GM21526 (cell line): ENCODE measurements around the gene LGR5.

ENCODE experiments used
- ATAC-seq: cut with Tn5 transposase; IDR thresholded peaks from one replicate; pipeline ENCODE4 v1.9.1; 2021; ENCODE audit warnings: moderate library complexity; ENCODE audit not compliant: unreplicated experiment, low FRiP score

Gene LGR5, protein sequence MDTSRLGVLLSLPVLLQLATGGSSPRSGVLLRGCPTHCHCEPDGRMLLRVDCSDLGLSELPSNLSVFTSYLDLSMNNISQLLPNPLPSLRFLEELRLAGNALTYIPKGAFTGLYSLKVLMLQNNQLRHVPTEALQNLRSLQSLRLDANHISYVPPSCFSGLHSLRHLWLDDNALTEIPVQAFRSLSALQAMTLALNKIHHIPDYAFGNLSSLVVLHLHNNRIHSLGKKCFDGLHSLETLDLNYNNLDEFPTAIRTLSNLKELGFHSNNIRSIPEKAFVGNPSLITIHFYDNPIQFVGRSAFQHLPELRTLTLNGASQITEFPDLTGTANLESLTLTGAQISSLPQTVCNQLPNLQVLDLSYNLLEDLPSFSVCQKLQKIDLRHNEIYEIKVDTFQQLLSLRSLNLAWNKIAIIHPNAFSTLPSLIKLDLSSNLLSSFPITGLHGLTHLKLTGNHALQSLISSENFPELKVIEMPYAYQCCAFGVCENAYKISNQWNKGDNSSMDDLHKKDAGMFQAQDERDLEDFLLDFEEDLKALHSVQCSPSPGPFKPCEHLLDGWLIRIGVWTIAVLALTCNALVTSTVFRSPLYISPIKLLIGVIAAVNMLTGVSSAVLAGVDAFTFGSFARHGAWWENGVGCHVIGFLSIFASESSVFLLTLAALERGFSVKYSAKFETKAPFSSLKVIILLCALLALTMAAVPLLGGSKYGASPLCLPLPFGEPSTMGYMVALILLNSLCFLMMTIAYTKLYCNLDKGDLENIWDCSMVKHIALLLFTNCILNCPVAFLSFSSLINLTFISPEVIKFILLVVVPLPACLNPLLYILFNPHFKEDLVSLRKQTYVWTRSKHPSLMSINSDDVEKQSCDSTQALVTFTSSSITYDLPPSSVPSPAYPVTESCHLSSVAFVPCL

DNA sequence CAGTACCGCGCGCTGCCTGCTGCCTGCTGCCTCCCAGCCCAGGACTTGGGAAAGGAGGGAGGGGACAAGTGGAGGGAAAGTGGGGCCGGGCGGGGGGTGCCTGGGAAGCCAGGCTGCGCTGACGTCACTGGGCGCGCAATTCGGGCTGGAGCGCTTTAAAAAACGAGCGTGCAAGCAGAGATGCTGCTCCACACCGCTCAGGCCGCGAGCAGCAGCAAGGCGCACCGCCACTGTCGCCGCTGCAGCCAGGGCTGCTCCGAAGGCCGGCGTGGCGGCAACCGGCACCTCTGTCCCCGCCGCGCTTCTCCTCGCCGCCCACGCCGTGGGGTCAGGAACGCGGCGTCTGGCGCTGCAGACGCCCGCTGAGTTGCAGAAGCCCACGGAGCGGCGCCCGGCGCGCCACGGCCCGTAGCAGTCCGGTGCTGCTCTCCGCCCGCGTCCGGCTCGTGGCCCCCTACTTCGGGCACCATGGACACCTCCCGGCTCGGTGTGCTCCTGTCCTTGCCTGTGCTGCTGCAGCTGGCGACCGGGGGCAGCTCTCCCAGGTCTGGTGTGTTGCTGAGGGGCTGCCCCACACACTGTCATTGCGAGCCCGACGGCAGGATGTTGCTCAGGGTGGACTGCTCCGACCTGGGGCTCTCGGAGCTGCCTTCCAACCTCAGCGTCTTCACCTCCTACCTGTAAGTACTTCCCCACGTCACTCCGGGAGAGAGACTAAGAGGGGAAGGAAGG is at the start of gene LGR5:
Gene LGR5 (plus strand): TSS at position 186 of the 732 bp plus-strand sequence. CDS start 283 bp downstream, at position 469.
- ATAC-seq = no peak

DNA sequence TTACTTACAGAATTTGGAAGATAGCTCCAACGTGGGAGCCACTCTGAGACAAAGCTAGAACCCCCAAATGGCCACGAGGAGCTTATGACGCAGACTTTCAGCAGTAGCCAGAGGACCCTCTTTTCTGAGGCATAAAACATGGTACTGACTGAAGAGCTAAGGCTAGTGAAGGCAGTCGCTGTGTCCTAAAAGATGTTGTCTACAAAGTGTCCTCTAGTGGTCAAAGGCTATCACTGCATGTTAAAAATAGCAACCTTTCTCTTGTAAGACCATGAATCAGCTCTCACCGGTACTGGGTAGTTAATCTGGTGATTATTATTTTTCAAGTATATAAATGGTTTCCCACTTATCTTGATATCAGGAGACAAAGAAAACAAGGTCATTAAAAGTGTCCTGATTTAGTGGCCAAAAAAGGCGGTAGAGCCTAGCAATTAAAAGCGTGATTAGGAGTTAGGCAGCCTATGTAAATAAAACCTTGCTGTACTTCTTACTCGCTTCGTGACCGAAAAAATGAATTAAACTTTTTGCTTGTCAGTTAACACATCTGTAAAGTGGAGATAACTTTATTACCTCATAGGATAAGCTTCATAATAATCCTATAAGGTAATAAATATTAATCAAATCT is 47.0 kb upstream of the LGR5 start:
- peak; percentile 86 for ATAC-seq

DNA sequence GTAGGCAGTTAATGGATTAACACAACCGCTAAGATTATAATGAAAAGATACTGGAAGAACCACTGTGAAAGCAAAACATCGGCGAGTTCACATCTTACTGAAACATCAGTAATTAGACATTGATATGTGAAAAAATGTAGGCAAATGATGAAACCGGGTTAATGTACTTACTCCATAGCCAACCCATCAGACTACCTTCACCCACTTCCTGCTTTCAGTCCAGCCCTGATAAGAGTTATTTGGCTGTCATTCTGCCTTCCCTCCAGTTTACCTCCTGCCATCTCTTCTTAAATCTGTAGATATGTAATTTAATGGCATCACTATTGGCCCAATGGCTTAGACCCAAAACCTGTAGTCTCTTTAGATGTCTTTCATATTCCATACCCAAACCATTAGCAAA is 46.0 kb upstream of the LGR5 start:
- no peak for ATAC-seq

DNA sequence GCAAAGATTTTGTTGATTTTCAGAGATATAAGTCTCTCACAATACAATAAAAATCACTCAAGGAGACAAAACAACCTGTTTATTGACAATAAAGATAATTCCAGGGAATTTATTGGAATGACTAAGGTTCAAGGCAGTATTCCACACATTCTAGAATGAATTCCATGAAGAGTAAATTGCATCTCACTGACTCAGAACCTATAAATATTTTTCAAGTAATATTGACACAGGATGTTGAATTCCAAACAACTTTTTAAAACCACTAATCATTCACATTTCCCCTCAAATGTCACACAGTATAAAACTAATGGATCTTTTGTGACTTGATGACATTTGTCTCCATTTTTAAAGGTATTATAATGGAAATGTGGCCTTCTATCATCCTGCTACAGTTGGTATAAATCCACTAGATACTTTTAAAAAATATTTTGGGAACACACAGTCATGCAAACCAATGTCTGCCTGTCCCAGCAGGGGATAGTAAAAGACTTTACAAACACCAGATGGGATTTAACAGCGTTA is 42.1 kb upstream of the LGR5 start:
- ATAC-seq = no peak

DNA sequence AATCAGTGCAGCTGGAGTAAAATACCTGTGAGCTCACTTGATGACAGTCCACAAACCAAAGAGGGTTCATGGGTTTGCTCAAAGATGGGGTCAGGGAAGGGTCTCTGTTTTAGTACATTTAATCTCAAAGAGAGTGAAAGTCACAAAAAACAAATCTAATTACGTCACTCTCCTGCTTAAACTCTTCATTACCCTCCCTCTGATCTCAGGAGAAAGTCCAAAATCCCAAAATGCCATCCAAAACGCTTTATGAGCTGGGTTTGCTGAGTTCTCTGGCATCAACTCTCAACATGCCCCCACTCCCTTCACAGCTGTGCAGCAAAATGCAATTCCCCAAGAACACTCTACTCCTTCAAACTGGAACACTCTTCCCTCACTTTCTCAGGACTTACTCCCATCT is 40.4 kb upstream of the LGR5 start:
- ATAC-seq = no peak

DNA sequence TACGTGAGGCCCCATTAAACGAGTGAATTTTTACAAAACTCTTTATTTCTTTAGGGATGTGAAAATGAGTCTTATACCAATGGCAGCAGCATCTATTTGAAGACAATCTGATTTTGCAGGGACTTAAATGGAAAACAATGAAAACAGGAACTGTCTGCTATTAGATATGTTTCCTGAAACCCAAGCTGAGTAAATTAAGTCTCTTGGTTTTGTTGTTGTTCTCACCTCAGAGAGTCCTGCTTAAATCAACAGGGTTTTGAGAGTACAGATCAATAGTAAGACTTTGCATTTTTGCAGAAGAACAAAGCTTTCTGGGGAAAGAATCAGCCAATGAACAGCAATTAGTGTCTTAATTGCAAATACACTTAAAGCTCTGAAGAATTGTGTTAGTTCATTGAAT is 39.1 kb upstream of the LGR5 start:
- ATAC-seq = no peak

DNA sequence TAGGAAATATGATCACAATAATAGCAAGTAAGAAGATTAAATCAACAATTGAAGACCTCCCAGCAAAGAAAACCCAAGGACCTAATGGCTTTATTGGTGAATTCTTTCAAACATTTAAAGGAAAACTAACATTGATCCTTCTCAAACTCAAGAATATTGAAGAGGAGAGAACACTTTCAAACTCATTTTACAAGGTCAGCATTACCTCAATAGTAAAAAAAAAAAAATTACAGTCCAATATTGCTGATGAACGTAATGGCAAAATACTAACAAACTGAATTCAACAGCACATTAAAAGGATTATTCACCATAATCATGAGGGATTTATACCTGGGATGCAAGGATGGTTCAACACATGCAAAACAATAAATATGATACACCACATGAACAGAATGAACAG is 33.7 kb upstream of the LGR5 start:
- ATAC-seq = no peak

DNA sequence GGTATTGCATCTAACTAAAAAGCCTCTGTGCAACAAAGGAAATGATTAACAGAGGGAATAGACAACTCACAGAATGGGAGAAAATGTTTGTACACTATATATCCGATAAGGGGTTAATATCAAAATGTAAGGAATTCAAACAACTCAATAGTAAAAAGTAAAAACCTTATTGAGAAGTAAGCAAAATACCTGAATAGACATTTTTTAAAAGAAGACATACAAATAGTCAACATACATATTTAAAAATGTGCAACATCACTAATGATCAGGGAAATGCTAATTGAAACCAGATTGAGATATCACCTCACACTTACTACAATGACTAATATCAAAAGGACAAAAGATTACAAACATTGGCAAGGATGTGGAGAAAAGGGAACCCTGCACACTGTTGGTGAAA is 31.9 kb upstream of the LGR5 start:
- ATAC-seq = no peak

DNA sequence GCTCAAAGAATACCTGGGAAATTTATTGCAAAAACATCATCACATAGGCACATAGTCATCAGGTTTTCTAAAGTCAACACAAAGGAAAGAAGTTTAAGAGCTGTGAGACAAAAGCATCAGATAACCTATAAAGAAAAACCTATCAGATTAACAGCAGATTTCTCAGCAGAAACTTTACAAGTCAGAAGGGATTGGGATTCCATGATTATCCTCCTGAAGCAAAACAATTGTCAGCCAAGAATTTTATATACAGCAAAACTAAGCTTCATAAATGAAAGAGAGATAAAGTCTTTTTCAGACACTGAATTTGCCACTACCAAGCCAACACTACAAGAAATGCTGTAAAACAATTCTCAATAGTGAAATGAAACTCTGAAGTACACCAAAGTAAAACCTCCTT is 28.8 kb upstream of the LGR5 start:
- no peak for ATAC-seq

DNA sequence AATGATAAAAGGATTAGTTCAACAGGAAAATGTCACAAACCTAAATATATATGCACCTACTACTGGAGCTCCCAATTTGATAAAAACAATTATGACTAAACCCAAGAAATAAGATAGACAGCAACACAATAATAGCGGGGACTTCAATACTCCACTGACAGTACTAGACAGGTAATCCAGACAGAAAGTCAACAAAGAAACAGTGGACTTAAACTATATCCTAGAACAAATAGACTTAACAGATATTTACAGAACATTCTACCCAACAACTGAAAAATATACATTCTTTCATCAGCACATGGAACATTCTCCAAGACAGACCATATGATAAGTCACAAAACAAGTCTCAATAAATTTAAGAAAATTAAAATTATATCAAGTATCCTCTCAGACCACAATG is 28.0 kb upstream of the LGR5 start:
- no peak for ATAC-seq

DNA sequence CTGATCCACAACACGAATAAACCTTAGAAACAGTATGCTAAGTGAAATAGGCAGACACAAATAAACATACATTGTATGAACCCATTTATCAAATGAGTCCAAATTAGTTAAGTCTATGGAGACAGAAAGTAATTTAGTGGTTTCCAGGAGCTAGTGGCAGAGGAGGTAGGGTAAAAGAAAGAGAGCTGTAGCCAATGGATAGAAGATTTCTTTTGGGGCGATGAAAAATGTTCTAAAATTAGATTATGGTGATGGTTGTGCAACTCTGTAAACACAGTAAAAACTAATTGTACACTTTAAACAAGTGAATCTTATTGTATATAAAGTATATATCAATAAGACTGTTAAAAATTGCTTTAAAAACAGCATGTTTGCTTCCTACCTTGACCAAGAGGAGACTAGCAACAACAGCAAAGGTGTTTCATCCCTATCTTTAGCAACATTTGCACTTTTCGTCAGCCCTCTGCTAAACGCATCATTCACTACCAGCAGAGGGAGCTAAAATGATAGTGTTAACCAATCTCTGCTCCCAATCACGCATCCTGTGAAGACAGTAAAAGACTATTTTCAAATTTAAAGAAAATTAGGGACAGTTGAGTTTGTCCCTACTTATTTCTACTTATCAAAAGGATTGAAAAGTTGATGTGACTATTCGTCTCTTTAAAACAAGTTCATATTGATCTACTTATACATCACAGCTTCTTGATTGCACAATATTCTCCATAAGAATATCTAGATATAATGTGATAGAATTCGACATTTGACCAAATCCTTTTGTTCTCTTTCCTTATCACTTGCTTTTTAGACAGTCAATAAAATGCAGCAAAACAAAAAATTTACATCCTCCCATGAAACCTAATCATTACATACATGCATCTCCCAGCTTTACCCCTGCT is 24.0 kb upstream of the LGR5 start:
- ATAC-seq = peak; percentile 85

DNA sequence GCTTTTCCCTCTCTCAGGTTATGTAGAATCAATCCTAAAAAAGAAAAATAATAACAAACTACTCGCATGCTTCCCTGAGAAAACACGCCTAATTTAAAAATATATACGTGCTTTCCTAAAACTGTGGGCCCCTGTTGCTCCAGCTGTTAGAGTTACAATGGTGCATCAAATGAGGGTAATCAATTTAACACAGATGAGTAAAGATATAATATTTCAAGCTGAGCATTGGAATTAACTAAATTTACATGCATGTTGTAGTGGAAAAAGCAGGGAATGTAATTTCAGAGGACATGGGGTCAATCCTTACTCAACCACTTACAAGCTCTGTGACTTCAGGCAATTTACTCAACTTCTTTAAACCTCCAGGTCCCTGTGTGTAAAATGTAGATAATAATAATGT is 22.4 kb upstream of the LGR5 start:
- no peak for ATAC-seq

DNA sequence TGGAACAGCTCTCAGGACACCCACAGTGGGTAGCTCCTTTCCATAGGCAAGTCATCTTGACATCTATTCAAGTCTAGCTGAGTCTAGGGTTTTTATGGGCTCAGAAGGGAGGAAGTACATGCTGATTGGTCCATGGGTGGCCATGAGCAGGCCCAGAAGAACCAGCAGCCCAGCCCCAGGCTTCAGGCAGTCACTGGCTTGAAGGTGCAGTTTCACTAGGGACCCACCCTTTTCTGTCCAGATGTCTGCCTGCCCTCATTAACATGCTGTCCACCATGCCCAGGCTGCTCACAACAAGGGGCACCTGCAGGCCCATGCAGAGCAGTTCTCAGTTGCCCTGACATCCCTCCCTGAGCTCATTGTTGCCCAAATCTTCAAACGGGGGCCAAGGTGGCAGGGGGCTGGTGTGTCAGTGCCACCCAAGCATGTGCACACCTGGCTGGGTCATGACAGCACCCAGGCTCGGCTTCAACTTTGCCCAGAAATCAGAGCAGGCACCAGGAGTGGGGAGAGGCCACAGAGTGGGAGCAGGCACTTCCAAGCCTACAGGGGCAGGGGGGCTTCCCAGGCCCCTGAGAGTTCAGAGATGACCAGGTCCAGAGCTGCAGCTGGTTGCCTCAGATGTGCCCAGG is 18.7 kb upstream of the LGR5 start:
- ATAC-seq = no peak

DNA sequence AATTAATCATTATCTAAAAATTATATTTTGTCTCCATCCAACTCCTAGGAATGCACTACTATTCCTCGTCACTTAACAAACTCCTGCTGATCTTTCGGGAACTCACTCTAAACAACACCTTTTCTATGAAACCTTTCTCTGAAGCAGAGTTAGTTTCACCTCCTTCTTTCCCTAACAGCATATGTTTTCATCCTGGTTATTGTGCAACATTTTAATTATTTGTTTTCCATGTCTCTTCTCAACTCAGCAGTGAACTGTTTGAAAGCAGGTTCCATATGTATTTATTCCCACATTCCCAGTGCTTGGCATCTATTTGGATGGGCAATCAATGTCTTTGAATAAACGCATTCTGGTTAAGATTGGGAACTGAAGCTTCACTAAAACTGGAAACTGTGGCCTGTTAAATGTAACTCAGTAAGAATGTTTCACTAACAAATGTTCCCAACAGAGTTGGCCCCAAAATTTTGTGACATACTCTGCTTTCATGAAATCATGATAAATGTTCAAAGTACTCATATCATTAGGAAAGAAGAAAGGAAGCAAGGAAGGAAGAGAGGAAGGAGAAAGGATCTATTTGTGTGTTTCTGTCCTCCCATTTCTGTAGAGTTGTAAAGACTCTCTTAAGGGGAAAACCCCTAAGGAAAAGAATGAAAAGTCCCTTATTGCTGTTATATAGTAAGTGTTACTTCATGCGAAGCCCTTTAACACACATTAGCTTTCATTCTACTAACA is 13.9 kb upstream of the LGR5 start:
- no peak for ATAC-seq

DNA sequence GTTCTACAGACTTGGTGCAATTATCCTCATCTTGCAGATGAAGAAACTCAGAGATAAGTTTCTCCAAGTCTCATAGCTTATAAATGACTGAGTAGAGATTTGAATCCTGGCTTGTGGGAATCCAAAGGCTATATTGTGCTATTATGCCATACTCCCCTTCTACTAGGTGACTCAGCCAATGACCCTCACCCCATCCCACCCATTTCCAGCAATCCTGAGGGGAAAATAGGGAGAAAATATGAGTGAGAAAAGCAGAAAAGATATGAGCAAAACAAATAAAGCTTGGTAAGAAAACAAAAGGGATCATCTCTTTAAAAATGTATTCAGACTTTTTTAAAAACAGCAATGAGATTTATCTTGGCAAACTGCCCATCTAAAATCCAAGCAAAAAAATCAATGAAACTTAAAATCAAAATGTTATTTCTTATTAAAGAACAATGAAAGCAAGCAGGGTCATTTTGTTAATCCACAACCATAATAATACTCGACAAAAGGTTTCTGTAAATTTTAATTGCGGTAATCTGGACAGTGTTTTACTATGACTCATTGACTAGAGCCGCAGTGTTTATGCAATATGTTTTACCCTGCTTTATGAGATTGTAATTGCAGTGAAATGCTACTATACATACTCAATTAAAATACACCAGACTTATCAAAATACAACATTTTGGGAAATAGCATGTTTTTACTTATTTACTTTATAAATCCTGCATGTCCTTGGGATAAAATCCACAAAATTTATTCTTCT is 13.1 kb upstream of the LGR5 start:
- ATAC-seq = no peak

DNA sequence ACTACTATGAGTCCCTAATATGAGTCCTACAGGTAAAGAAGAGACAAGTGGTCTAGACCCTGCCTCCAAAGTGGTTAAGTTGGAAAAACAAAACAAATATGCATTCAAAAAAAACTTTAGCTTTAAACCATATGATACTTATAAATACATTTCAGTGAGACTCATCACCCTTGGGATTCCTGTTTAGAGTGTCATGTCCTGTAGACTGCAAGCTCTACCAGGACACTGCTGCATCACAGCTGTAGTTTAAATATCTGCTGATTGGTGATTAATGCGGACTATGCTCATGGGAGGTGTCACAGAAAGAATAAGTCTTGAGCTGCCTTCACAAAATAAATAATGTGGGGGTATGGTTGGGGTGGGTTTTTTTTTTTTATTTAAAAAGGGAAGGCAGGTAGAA is 8.8 kb upstream of the LGR5 start:
- ATAC-seq = no peak

DNA sequence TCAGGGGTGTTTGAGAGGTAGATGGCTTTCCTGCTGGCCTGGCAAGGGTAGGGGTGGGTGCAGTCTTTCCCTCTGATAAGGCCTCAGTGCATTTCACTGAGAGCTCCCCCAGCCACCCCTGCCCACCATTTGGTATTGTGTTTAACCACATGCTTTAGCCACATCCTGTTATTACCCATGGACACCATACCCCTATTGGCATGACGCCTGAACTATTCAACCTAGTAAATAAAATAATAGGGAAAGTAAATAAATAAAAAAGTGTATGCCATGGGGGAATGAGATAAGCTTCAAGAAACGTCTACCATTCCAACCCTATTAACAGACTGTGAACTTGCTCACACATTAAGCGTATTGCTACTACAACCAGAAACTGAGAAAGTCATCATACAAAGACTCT is 7.6 kb upstream of the LGR5 start:
- no peak for ATAC-seq

DNA sequence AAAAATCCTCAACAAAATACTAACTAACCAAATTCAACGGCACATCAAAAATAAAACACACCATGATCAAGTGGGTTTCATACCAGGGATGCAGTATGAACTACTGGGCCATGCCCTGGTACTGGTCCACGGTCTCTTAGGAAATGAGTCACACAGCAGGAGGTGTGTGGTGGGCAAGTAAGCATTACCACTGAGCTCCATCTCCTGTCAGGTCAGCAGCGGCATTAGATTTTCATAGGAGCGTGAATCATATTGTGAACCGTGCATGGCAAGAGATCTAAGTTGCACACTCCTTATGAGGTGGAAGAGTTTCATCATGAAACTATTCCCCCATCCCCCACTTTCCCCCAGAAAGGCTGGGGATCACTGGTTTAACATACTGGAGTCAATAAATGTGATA is 6.7 kb upstream of the LGR5 start:
- no peak for ATAC-seq
